C4-2B (cell line): ENCODE results near the gene ENOX2.

ENCODE experiments used
- H3K27ac ChIP-seq: fragments of 450-650 bp; 2 replicates; pipeline ENCODE4 v1.5.1; 2017
- ZFX ChIP-seq: fragments of 450-650 bp; IDR thresholded peaks from 2 replicates; pipeline ENCODE4 v1.6.1; 2017
- TF ChIP-seq, protein P1 (sequence below): fragments of 450-650 bp; conservative IDR thresholded peaks from 2 replicates; pipeline ENCODE4 v1.5.1; 2017; ENCODE audit warnings: mild to moderate bottlenecking

ENOX2 gene

DNA sequence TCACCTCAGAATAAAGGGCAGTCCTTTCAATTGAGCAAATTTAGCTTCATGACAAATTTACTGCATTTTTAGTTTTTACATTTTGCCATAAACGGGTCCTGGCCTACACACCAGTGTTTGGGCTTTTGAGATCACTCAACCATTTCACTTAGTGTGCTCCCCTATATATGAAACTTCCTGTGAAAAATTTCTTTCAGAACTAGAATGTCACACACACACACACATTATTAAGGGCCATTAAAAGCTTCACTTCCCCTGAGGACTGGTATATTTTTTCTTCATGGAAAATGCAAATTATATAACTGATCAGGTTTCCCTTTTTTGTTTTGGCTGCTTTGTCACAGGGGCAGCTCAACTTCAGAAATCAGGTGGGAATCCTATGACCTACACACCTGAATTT lies 206.5 kb downstream of the ENOX2 start:
- TF ChIP-seq ZFX: no peak
- TF ChIP-seq, protein P1, sequence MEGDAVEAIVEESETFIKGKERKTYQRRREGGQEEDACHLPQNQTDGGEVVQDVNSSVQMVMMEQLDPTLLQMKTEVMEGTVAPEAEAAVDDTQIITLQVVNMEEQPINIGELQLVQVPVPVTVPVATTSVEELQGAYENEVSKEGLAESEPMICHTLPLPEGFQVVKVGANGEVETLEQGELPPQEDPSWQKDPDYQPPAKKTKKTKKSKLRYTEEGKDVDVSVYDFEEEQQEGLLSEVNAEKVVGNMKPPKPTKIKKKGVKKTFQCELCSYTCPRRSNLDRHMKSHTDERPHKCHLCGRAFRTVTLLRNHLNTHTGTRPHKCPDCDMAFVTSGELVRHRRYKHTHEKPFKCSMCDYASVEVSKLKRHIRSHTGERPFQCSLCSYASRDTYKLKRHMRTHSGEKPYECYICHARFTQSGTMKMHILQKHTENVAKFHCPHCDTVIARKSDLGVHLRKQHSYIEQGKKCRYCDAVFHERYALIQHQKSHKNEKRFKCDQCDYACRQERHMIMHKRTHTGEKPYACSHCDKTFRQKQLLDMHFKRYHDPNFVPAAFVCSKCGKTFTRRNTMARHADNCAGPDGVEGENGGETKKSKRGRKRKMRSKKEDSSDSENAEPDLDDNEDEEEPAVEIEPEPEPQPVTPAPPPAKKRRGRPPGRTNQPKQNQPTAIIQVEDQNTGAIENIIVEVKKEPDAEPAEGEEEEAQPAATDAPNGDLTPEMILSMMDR: no peak
- no peak overlapping the region for H3K27ac ChIP-seq

DNA sequence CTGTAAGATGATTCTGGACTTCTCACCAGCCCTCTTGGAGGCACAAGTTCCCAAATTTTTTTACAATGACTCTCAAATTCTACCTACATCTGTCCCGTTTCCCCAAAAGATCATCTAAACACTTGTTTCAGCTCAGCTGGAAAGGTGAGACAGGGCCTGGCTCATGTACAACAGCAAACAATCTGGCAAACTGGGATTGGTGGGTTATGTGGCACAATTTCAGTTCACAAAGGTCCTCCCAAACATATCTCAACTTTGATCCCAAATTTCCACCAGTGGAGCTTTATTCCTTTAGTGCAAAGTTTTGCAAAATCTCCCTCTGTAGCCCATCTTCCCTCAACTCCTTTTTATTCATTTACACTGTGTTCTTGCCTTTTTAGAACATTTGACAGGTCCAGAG lies 207.1 kb downstream of the ENOX2 start:
- no peak for TF ChIP-seq ZFX
- TF ChIP-seq, protein P1: no peak
- H3K27ac ChIP-seq: no peak overlapping the region

DNA sequence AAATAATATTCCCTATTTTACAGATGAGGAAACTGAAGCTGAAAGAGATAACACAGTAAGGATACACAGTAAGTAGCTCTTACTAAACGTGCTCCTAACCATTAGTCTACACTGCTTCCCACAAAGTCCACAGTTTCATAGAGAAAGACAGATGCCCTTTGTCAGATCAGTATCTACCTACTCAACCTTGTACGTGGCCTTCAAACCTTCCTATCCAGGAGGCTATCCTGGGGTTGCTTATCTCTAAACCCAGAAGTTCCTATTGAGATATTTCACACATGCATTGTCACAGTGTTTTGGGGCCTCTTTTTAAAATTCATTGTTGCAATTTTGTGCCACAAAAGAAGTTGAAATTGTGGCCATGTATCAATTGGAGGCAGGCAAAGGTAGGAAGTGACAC lies 208.0 kb downstream of the ENOX2 start:
- TF ChIP-seq, protein P1: no peak
- no peak for TF ChIP-seq ZFX
- no peak overlapping the region for H3K27ac ChIP-seq

DNA sequence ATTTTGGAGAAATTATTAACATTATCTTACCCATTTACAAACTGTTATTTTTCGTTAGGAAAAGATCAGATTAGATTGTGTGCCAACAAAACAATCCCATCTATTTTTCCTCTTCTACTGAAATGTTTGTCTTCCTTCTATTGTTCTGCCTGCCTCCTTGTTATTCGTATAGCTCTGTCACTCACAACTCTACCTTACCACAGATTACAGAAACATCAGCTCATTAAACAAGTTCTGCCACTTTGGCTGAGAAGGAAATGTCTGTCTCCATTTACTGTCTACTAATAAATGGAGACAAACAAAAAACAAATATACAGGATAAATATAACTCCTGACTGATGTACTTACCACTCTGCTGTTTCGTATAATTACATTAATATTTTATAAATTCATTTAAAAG lies 211.4 kb downstream of the ENOX2 start:
- TF ChIP-seq ZFX: no peak
- TF ChIP-seq, protein P1: no peak
- no peak overlapping the region for H3K27ac ChIP-seq

DNA sequence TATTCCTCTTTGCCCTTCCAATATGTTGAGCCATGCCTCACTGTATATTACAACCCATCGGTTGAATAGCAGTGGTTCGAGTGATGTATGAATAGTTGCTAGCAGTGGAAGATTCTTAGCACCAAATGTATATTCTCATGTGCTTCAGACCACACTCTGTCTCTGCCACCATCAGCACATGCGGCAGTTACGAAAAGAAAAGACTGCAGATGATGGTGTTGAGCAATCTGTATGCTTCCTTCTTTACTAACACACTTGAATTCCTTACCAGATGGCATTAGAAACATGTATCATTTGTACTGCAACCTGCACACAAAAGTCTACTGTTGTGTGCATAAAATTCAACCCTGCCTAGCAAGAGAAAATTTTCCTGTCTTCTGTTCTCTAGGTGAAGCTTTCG lies 214.6 kb downstream of the ENOX2 start:
- no peak for TF ChIP-seq ZFX
- TF ChIP-seq, protein P1: no peak

DNA sequence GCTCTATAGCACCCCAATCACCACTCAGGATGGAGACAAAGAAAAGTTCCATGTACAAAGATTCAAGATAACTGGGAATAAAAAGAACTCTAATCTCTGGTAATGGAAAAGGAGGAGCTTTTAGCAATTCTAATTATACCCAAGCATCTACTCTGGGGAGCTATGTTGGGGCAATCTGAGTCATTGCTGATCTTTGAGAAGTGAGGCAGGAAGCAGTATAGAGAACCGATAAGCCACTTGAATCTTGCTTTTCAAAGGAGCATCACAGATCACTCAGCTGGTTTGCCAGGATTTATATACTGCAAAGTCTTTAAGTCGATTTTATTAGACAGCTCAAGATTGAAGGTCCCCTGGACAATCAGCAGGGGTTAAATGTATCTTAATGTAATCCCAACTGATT lies 220.0 kb downstream of the ENOX2 start:
- H3K27ac ChIP-seq: no peak overlapping the region
- TF ChIP-seq ZFX: no peak
- TF ChIP-seq, protein P1: no peak

More for the DNA sequence above, 214.6 kb downstream of the ENOX2 start:
- no peak overlapping the region for H3K27ac ChIP-seq

DNA sequence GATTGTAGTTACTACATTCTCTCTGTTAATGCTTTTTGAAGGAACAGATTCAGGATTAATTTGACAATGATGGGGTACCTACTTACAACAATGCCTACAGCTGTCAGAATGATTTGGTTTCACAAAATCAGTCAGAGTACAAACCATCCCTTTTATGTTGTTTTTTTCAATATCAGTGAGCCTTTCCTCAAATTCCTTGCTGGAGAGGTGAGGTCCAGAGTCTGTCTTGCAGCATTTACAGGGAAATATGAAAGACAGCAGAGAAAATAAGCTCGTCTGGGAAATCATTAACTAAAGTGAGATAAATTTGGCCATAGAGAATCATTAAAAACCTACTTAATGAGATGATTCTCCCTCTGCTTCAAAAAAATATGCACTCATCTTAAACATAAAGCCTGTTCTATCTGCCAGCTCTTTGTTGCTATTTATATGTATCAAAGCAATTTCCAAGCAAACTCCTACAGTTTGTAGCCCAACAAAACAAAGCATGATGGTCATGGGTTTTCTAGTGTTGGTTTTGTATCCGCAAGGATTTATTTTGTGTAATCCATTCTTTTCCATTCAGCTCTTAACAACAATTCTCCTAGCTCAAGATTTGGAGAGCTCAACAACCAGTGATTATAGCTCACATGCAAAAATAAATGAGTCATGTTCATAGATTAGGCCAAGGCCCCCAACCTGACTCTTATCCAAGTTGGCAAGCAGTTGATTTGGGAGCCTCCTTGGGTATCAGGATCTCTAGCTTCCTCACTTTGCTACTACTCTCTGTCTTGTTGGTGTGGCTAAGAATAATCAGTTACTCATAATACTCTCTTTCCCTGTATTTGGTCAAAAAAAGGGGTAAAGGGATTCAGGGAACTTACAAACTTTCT lies 222.6 kb downstream of the ENOX2 start:
- H3K27ac ChIP-seq: no peak overlapping the region
- TF ChIP-seq ZFX: no peak
- TF ChIP-seq, protein P1: no peak
